CD4-positive, alpha-beta memory T cell (primary cell): ENCODE results near the gene EVX2. TPM values are rescaled to one million over a fixed set of nuclear protein-coding genes. Genes with fewer than 3 reads are reported as not detected.
A peak's percentile ranks its signal among the peaks of the same experiment; 100 is the strongest.

Source experiments
- CTCF ChIA-PET: fragments of 350-600 bp; sonication (Branson Sonifier 250); formaldehyde crosslinking; loops from one replicate; lab custom pipeline; 2021; ENCODE audit warnings: inconsistent platforms; ENCODE audit not compliant: partially characterized antibody; lab: Charles Lee
- POLR2A ChIA-PET: fragments of 350-600 bp; sonication (Branson Sonifier 250); formaldehyde crosslinking; loops from one replicate; lab custom pipeline; 2021; ENCODE audit not compliant: partially characterized antibody; lab: Charles Lee
- DNase-seq, 5 donors: peaks; one replicate each; pipeline versions ENCODE4 v3.0.0 to v3.0.0-alpha.2; 2020 to 2022; ENCODE audit warnings: mixed read lengths in 1 of 5
- H3K27ac ChIP-seq: one replicate; pipeline ENCODE4 v1.7.0; 2013; ENCODE audit warnings: low read depth, low read length
- H3K27me3 ChIP-seq: 2 replicates; pipeline ENCODE4 v1.7.0; 2013; ENCODE audit warnings: mild to moderate bottlenecking, low read length, moderate library complexity; ENCODE audit not compliant: insufficient read depth
- H3K36me3 ChIP-seq: 2 replicates; pipeline ENCODE4 v1.7.0; 2013; ENCODE audit warnings: mild to moderate bottlenecking, low read length, moderate library complexity; ENCODE audit not compliant: insufficient read depth
- H3K4me1 ChIP-seq: 2 replicates; pipeline ENCODE4 v1.7.0; 2013; ENCODE audit warnings: mild to moderate bottlenecking, low read length, moderate library complexity; ENCODE audit not compliant: insufficient read depth
- H3K4me3 ChIP-seq, 2 donors: one replicate each; pipeline ENCODE4 v1.7.0; 2013; ENCODE audit warnings: low read length in 2 of 2, mild to moderate bottlenecking in 1 of 2
- H3K9me3 ChIP-seq, 2 donors: one replicate each; pipeline ENCODE4 v1.7.0; 2013; ENCODE audit warnings: low read length in 2 of 2, control low read depth in 1 of 2; ENCODE audit not compliant: control insufficient read depth in 1 of 2
- H3K27ac Mint-ChIP-seq, 7 donors: one replicate each; pipeline ENCODE4 v1.8.0; 2020 to 2021; ENCODE audit warnings: mixed read lengths in 7 of 7, mild to moderate bottlenecking in 6 of 7, inconsistent platforms in 3 of 7, moderate library complexity in 3 of 7
- H3K27me3 Mint-ChIP-seq, 2 donors: one replicate each; pipeline ENCODE4 v1.8.0; 2020 to 2021; ENCODE audit warnings: mixed read lengths in 2 of 2
- H3K36me3 Mint-ChIP-seq, 2 donors: one replicate each; pipeline ENCODE4 v1.8.0; 2020 to 2021; ENCODE audit warnings: mixed read lengths in 2 of 2, inconsistent platforms in 1 of 2, mild to moderate bottlenecking in 1 of 2
- H3K4me1 Mint-ChIP-seq, 4 donors: one replicate each; pipeline ENCODE4 v1.8.0; 2020 to 2021; ENCODE audit warnings: mixed read lengths in 4 of 4, mild to moderate bottlenecking in 1 of 4
- H3K4me3 Mint-ChIP-seq, 8 donors: one replicate each; pipeline ENCODE4 v1.8.0; 2020 to 2021; ENCODE audit warnings: mixed read lengths in 8 of 8, mild to moderate bottlenecking in 7 of 8, moderate library complexity in 6 of 8, inconsistent platforms in 3 of 8
- H3K9me3 Mint-ChIP-seq, 8 donors: one replicate each; pipeline ENCODE4 v1.8.0; 2020 to 2021; ENCODE audit warnings: mixed read lengths in 8 of 8, mild to moderate bottlenecking in 5 of 8, inconsistent platforms in 3 of 8, moderate library complexity in 1 of 8
- intact Hi-C: fragments of 100-400 bp; cut with micrococcal nuclease; formaldehyde crosslinking; loops from one replicate; pipeline ENCODE4 v1.15.1; 2023
- polyA plus RNA-seq, 2 donors: library from polyadenylated mRNA; unstranded; fragments of 300-500 nt; fragmentation: Illumina TruSeq; gene quantifications; one replicate each; pipeline ENCODE4 v1.2.3, GENCODE V29; 2021
- total RNA-seq, 2 experiments: library from RNA; stranded (reverse); gene quantifications; one replicate each; pipeline ENCODE4 v1.2.3, GENCODE V29; 2021

EVX2 gene
- total and polyA plus RNA-seq, 4 experiments from 2014 or later = not detected

DNA sequence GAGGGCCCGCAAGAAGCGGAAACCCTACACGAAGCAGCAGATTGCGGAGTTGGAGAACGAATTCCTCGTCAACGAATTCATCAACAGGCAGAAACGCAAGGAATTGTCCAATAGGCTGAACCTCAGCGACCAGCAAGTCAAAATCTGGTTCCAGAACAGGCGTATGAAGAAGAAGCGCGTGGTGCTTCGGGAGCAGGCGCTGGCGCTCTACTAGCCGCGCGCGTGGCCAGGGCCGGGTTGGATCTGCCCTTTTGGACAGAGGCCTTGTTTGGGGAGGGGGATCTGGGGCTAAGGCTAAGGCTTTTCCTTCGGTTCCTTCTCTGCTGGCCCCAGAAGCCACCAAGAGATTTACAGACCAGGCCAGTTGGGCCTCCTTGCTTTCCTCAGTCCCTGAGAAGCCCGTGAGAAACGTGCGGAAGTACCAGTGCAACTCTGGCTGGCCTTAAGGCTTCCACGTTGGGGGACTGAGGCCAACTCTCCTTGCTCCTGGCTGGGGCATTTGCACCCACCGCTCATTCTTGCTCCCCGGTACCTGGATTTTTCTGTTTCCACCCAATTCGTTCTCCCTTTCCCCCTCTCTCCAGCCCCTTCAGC is 16.9 kb upstream of the EVX2 start:
- ChIA-PET POLR2A (no interaction called here), CTCF (no interaction called here)
- no peak for DNase-seq
- Histone ChIP-seq H3K4me3 (no peak overlapping the region), H3K27me3 (peaks cover 82% of the 10 kb centered on the region), H3K9me3 (no peaks in the 10 kb centered on the region), H3K36me3 (no peaks in the 10 kb centered on the region), H3K27ac (no peak overlapping the region), H3K4me1 (peaks cover 20% of the 10 kb centered on the region)
- Mint-ChIP-seq H3K27ac (peak overlapping the region in 3 of 7 donors; percentile 35 to 64 (median 57)), H3K27me3 (peaks cover 83 to 84% of the 10 kb centered on the region in 2 donors), H3K9me3 (peaks cover 0 to 9% (median 6%) of the 10 kb centered on the region in 8 donors), H3K4me1 (peaks cover 12 to 44% (median 25%) of the 10 kb centered on the region in 4 donors), H3K36me3 (peaks cover 0 to 2% of the 10 kb centered on the region in 2 donors), H3K4me3 (peak overlapping the region in 1 of 8 donors; percentile 35)
- intact Hi-C loops = no loop called here

DNA sequence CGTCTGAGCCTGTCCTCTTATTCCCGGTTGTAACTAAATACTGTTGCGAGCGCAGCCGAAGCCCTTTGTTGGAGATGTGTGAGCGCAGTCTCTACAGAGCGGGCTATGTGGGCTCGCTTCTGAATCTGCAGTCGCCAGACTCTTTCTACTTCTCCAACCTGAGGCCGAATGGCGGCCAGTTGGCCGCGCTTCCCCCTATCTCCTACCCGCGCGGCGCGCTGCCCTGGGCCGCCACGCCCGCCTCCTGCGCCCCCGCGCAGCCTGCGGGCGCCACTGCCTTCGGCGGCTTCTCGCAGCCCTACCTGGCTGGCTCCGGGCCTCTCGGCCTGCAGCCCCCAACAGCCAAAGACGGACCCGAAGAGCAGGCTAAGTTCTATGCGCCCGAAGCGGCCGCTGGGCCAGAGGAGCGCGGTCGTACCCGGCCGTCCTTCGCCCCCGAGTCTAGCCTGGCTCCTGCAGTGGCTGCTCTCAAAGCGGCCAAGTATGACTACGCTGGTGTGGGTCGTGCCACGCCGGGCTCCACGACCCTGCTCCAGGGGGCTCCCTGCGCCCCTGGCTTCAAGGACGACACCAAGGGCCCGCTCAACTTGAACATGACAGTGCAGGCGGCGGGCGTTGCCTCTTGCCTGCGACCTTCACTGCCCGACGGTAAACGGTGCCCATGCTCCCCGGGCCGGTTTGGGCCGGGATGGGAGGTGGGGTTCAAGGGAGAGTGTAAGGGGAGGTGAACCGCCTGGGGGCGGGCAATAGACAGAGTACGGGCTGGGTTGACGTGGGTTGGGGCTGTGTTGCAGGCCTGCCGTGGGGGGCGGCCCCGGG is 16.2 kb upstream of the EVX2 start, which contains the start of gene HOXD12:
Gene HOXD12 (plus strand): TSS at position 68 of the 819 bp plus-strand sequence. CDS start 7 bp downstream, at position 75.
- intact Hi-C loops = no loop called here
- ChIA-PET POLR2A (interaction anchor here (0.7 kb wide), 1 partner anchor 11 kb away, joined by 3 read pairs; no protein-coding TSS in a partner anchor), CTCF (no interaction called here)
- Mint-ChIP-seq H3K4me3 (peak within 1 kb of the TSS in 4 of 8 donors; percentile 21 to 35 (median 34)), H3K27me3 (peaks cover 83% of the 10 kb centered on the region in 2 donors), H3K4me1 (peaks cover 12 to 37% (median 22%) of the 10 kb centered on the region in 4 donors), H3K9me3 (peaks cover 0 to 15% (median 8%) of the 10 kb centered on the region in 8 donors), H3K36me3 (peaks cover 0 to 2% of the 10 kb centered on the region in 2 donors), H3K27ac (peak within 1 kb of the TSS in 3 of 7 donors; percentile 35 to 80 (median 64))
- no peak within 1 kb of the TSS for H3K27ac ChIP-seq
- peaks cover 20% of the 10 kb centered on the region for H3K4me1 ChIP-seq
- H3K36me3 ChIP-seq = no peaks in the 10 kb centered on the region
- no peak for DNase-seq
- H3K27me3 ChIP-seq = peaks cover 83% of the 10 kb centered on the region
- H3K4me3 ChIP-seq = no peak within 1 kb of the TSS
- H3K9me3 ChIP-seq = no peaks in the 10 kb centered on the region

GRCh38 chr2:176099159-176099727 is 15.5 kb upstream of the EVX2 start:
- no peak for DNase-seq
- peak overlapping the region in 3 of 8 donors; percentile 20 to 34 (median 21) for H3K4me3 Mint-ChIP-seq

GRCh38 chr2:176098366-176099158 is 14.8 kb upstream of the EVX2 start:
- no peak for DNase-seq
- peaks cover 85% of the 10 kb centered on the region for H3K27me3 ChIP-seq

More at GRCh38 chr2:176099159-176099727, 15.5 kb upstream of the EVX2 start:
- POLR2A ChIA-PET = interaction anchor here (0.7 kb wide), 1 partner anchor 10 kb away, joined by 3 read pairs; no protein-coding TSS in a partner anchor
- intact Hi-C loops = no loop called here
- Histone ChIP-seq H3K36me3 (no peaks in the 10 kb centered on the region), H3K9me3 (no peaks in the 10 kb centered on the region), H3K4me3 (no peak overlapping the region), H3K27ac (no peak overlapping the region), H3K27me3 (peaks cover 85% of the 10 kb centered on the region), H3K4me1 (peaks cover 20% of the 10 kb centered on the region)
- Mint-ChIP-seq H3K9me3 (peaks cover 0 to 21% (median 12%) of the 10 kb centered on the region in 8 donors), H3K4me1 (peaks cover 12 to 32% (median 19%) of the 10 kb centered on the region in 4 donors), H3K36me3 (peaks cover 0 to 3% of the 10 kb centered on the region in 2 donors), H3K27me3 (peaks cover 83 to 84% of the 10 kb centered on the region in 2 donors), H3K27ac (peak overlapping the region in 3 of 7 donors; percentile 29 to 80 (median 38))
- CTCF ChIA-PET = no interaction called here

DNA sequence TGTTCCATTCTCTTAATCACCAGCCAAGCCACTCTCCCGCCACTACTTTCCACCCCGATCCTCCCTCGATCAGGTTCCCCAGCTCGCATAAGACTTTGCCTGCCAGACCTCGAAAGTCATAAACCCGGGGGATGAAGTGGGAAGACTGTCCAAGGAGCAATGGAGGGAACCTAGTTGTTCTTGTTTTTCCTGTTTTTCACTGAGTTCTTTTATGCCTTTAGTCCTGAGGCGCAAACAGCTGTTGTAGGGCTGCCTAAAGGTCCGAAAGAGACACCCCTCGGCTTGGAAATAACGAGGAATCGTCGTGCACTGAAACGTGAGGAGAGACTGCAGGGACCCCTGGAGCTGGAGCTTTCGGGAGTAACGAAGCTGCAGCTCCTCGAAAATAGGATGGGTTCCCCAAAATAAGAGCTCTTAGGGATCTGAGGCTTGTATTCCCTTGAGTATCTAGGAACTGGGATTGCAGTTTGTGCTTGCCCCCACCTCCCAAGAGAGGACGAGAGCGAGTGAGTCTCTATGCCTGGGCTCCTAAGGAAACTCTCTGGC is 14.1 kb upstream of the EVX2 start:
- ChIA-PET POLR2A (no interaction called here), CTCF (interaction anchor here (0.5 to 4.1 kb wide), 22 partner anchors 9 to 1401 kb away, joined by 3 to 111 read pairs (median 3); partner anchors contain the start of gene LNPK)
- Histone ChIP-seq H3K27ac (no peak overlapping the region), H3K4me1 (peaks cover 27% of the 10 kb centered on the region), H3K9me3 (no peaks in the 10 kb centered on the region), H3K4me3 (peak overlapping the region in 1 of 2 donors; percentile 54), H3K36me3 (no peaks in the 10 kb centered on the region), H3K27me3 (peaks cover 85% of the 10 kb centered on the region)
- Mint-ChIP-seq H3K27me3 (peaks cover 83 to 85% of the 10 kb centered on the region in 2 donors), H3K27ac (peak overlapping the region in 2 of 7 donors; percentile 3 to 83), H3K9me3 (peaks cover 0 to 34% (median 19%) of the 10 kb centered on the region in 8 donors), H3K4me3 (peak overlapping the region; percentile 51 to 87 (median 82)), H3K36me3 (peaks cover 0 to 8% of the 10 kb centered on the region in 2 donors), H3K4me1 (peaks cover 12 to 39% (median 28%) of the 10 kb centered on the region in 4 donors)
- intact Hi-C loops = loop anchor here (1.0 to 2.0 kb wide), 3 partner anchors 19 to 1061 kb away; no protein-coding TSS in a partner anchor
- DNase-seq = no peak

More at GRCh38 chr2:176098366-176099158, 14.8 kb upstream of the EVX2 start:
- Mint-ChIP-seq H3K4me3 (peak overlapping the region in 4 of 8 donors; percentile 20 to 73 (median 28)), H3K36me3 (peaks cover 0 to 8% of the 10 kb centered on the region in 2 donors), H3K9me3 (peaks cover 0 to 28% (median 17%) of the 10 kb centered on the region in 8 donors), H3K4me1 (peaks cover 12 to 33% (median 23%) of the 10 kb centered on the region in 4 donors), H3K27ac (peak overlapping the region in 2 of 7 donors; percentile 29 to 83), H3K27me3 (peaks cover 84 to 85% of the 10 kb centered on the region in 2 donors)
- CTCF ChIA-PET = interaction anchor here (0.9 to 4.1 kb wide), 10 partner anchors 10 to 1401 kb away, joined by 3 to 111 read pairs (median 5); no protein-coding TSS in a partner anchor
- POLR2A ChIA-PET = no interaction called here
- intact Hi-C loops = no loop called here
- Histone ChIP-seq H3K27ac (no peak overlapping the region), H3K4me3 (no peak overlapping the region), H3K4me1 (peaks cover 23% of the 10 kb centered on the region), H3K9me3 (no peaks in the 10 kb centered on the region), H3K36me3 (no peaks in the 10 kb centered on the region)
